HEK293 (cell line): ENCODE measurements around the gene CXXC5.
"Not testable (repeated sequence)": the region's sequence is repeated elsewhere in the genome, so short reads cannot be mapped to it uniquely, and the experiment has no call there.

Source experiments
- BCL11A ChIP-seq: fragments of 450-650 bp; formaldehyde crosslinking; IDR thresholded peaks from 2 replicates; pipeline ENCODE4 v1.5.1; 2016; ENCODE audit warnings: low read depth, missing biosample characterization, missing genetic modification characterization
- MYNN ChIP-seq: fragments of 450-650 bp; formaldehyde crosslinking; IDR thresholded peaks from 2 replicates; pipeline ENCODE4 v1.5.1; 2016; ENCODE audit warnings: missing biosample characterization, missing genetic modification characterization, borderline replicate concordance
- ZBTB17 ChIP-seq: fragments of 450-650 bp; formaldehyde crosslinking; IDR thresholded peaks from 2 replicates; pipeline ENCODE4 v1.5.1; 2016; ENCODE audit warnings: missing biosample characterization, missing genetic modification characterization
- ZNF140 ChIP-seq: fragments of 450-650 bp; formaldehyde crosslinking; IDR thresholded peaks from 2 replicates; pipeline ENCODE4 v1.5.1; 2016; ENCODE audit warnings: missing biosample characterization, missing genetic modification characterization
- ZNF423 ChIP-seq: fragments of 450-650 bp; formaldehyde crosslinking; IDR thresholded peaks from 2 replicates; pipeline ENCODE4 v1.5.1; 2016; ENCODE audit warnings: missing biosample characterization, missing genetic modification characterization
- TF ChIP-seq, protein P1 (sequence below): fragments of 450-650 bp; formaldehyde crosslinking; IDR thresholded peaks from 2 replicates; pipeline ENCODE4 v1.5.1; 2016; ENCODE audit warnings: missing biosample characterization, missing genetic modification characterization
- TF ChIP-seq, protein P2 (sequence below): fragments of 450-650 bp; formaldehyde crosslinking; IDR thresholded peaks from 2 replicates; pipeline ENCODE4 v1.5.0; 2017; ENCODE audit warnings: missing biosample characterization, missing genetic modification characterization, borderline replicate concordance

DNA sequence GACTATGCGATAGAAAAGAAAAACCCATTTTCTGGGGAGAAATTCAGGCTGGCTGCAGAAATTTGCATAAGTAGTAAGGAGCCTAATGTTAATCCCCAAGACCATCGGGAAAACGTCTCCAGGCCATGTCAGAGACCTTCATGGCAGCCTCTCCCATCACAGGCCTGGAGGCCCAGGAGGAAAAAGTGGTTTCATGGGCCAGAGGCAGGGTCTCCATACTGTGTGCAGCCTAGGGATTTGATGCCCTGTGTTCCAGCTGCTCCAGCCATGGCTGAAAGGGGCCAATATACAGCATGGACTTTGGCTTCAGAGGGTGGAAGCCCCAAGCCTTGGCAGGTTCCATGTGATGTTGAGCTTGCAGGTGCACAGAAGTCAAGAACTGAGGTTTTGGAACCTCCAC lies 71.8 kb downstream of the CXXC5 start:
- TF ChIP-seq ZNF423 (tag by site-specific recombination); ZBTB17; MYNN; BCL11A (tag by site-specific recombination); ZNF140: not testable (repeated sequence)
- TF ChIP-seq, protein P1, sequence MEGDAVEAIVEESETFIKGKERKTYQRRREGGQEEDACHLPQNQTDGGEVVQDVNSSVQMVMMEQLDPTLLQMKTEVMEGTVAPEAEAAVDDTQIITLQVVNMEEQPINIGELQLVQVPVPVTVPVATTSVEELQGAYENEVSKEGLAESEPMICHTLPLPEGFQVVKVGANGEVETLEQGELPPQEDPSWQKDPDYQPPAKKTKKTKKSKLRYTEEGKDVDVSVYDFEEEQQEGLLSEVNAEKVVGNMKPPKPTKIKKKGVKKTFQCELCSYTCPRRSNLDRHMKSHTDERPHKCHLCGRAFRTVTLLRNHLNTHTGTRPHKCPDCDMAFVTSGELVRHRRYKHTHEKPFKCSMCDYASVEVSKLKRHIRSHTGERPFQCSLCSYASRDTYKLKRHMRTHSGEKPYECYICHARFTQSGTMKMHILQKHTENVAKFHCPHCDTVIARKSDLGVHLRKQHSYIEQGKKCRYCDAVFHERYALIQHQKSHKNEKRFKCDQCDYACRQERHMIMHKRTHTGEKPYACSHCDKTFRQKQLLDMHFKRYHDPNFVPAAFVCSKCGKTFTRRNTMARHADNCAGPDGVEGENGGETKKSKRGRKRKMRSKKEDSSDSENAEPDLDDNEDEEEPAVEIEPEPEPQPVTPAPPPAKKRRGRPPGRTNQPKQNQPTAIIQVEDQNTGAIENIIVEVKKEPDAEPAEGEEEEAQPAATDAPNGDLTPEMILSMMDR (tag by site-specific recombination) = not testable (repeated sequence)
- TF ChIP-seq, protein P2, sequence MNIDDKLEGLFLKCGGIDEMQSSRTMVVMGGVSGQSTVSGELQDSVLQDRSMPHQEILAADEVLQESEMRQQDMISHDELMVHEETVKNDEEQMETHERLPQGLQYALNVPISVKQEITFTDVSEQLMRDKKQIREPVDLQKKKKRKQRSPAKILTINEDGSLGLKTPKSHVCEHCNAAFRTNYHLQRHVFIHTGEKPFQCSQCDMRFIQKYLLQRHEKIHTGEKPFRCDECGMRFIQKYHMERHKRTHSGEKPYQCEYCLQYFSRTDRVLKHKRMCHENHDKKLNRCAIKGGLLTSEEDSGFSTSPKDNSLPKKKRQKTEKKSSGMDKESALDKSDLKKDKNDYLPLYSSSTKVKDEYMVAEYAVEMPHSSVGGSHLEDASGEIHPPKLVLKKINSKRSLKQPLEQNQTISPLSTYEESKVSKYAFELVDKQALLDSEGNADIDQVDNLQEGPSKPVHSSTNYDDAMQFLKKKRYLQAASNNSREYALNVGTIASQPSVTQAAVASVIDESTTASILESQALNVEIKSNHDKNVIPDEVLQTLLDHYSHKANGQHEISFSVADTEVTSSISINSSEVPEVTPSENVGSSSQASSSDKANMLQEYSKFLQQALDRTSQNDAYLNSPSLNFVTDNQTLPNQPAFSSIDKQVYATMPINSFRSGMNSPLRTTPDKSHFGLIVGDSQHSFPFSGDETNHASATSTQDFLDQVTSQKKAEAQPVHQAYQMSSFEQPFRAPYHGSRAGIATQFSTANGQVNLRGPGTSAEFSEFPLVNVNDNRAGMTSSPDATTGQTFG (tag by site-specific recombination) = not testable (repeated sequence)
